ENCODE results near the gene SFMBT1.
A peak's percentile ranks its signal among the peaks of the same experiment; 100 is the strongest.

SFMBT1 gene, protein sequence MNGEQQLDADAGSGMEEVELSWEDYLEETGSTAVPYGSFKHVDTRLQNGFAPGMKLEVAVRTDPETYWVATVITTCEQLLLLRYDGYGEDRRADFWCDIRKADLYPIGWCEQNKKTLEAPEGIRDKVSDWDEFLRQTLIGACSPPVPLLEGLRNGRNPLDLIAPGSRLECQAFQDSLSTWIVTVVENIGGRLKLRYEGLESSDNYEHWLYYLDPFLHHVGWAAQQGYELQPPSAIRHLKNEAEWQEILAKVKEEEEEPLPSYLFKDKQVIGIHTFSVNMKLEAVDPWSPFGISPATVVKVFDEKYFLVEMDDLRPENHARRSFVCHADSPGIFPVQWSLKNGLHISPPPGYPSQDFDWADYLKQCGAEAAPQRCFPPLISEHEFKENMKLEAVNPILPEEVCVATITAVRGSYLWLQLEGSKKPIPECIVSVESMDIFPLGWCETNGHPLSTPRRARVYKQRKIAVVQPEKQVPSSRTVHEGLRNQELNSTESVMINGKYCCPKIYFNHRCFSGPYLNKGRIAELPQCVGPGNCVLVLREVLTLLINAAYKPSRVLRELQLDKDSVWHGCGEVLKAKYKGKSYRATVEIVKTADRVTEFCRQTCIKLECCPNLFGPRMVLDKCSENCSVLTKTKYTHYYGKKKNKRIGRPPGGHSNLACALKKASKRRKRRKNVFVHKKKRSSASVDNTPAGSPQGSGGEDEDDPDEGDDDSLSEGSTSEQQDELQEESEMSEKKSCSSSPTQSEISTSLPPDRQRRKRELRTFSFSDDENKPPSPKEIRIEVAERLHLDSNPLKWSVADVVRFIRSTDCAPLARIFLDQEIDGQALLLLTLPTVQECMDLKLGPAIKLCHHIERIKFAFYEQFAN

DNA sequence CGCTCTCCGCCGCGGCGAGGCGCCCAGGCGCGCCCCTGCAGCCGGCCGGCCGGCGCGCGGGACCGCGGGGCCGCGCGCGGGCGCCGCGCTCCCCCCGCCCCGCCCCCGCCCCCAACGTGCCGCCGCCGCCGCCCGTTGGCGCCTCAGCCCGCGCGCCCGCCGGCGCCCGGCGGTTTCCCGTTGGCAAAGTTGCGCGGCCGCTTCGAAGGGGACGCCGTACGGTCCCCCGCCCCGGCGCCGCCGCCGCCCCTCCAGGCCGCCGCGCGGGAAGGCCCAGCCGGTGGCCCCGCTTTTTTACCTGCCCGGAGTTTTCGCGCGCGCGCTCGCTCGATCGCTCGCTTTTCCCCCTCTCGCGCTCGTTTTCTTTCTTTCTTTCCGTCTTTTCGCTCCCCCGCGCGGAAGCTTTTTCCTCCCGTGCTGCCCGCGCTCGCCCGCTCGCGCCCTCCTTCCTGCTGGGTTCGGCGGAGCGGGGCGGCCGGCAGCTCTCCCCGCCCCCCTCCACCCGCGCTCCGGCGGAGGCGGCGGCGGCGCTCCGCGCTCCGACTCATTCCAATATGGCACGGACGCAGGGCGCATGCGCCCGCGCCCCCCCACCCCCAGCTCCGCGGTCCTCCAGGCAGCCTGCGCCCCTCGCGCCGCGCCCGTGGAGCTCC is at the start of gene SFMBT1:
TSS of gene SFMBT1 (minus strand) at position 556 of the 653 bp plus-strand sequence. CDS start 76,945 bp downstream, outside the sequence.
- DNase-seq (ENCODE audit: low read depth in 2 of 2): peak; percentile 53 to 80

DNA sequence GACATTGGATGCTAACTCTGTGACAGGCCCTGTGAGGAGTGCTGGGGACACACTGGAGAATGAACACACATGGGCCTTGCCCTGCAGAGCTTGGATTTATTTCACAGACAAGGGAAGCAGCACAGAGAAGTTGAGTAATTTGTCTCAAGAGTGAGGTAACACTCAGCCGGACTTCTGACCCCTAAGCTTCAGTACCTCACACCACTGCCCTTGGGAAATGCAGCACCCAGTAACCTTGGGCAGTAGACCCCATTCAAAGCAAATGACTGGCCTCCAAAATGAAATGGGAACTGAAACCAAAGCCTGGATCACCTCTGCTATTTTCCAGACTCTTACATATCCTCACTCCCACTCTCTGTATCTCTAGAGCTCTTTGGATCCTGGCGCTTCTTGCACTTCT is 47.1 kb upstream of the SFMBT1 start:
- no peak for DNase-seq (ENCODE audit: low read depth in 2 of 2)

DNA sequence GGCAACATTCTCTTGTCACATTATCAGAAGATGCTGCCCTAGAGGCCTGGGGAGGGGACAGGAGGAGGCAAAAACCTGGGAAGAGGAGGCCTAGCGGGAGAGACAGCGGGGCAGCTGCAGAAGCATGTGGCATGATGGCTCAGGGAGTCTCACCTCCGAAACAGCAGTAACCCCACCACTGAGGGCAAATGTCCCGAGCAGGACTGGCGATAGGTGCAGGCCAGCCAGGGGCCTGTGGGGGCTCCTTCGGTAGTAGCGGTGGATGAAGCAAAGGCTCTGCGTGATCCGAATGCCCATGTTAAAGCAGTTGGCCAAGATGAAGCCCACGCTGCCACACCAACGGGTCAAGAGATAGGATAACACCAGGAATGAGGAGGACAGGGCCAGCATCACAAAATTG is 46.3 kb upstream of the SFMBT1 start:
- DNase-seq (ENCODE audit: low read depth in 2 of 2): no peak

DNA sequence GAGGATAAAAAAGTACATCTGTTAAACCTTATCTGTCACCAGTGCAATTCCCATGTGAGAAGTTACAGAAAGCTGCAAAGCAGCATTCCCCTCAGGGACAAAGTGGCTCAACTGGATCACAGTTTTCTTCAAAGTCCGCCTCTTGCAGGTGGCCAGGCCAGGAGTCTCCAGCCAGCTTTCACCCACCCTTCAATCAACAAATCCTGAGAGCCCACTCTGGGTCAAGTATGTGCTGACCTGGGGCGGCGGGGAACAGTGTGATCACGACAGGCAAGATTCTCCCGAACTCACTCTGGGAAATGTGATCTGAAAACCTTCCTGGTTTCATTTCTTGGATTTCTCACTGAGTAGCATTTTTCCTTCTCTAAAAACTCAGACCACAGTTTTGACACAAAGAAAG is 45.1 kb upstream of the SFMBT1 start:
- no peak for DNase-seq (ENCODE audit: low read depth in 2 of 2)

DNA sequence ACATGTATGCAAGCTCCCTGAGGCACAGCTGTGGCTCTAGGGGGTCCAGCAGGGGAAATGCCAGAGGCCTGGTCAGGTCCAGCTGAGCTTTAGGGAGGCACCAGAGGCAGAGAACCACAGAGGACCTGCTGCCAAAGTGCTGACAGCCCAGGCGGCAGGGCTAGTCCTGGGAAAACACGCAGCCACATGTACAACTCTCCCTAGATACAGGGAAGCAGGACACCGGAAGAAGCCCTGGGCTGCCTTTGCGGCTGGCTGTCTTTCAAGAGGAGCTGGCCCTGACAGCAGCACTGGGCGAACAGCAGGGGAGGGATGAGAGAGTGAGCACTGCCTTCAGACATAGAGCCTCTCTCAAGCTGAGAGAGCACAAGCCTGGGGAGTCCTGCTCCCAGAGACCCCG is 43.6 kb upstream of the SFMBT1 start:
- DNase-seq (ENCODE audit: low read depth in 2 of 2): no peak

DNA sequence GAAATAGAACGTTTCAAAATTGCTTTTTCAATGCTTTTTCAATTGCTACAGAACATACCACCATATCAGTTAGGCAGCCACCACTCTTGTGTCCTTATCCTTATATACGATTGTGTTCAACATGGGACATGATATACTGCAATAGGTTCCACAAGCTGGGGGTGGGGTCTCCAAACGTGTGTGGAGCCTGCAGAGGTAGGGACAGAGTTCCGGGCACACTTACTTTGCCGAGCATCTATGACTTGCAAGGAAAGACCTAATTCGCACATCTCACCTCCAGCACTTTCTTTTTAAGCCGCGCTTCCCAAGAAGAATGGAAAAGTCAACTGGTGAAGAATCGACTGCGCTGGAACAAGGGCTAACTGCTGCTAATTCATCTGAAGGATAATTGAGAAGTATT is 39.6 kb upstream of the SFMBT1 start:
- DNase-seq (ENCODE audit: low read depth in 2 of 2): no peak

DNA sequence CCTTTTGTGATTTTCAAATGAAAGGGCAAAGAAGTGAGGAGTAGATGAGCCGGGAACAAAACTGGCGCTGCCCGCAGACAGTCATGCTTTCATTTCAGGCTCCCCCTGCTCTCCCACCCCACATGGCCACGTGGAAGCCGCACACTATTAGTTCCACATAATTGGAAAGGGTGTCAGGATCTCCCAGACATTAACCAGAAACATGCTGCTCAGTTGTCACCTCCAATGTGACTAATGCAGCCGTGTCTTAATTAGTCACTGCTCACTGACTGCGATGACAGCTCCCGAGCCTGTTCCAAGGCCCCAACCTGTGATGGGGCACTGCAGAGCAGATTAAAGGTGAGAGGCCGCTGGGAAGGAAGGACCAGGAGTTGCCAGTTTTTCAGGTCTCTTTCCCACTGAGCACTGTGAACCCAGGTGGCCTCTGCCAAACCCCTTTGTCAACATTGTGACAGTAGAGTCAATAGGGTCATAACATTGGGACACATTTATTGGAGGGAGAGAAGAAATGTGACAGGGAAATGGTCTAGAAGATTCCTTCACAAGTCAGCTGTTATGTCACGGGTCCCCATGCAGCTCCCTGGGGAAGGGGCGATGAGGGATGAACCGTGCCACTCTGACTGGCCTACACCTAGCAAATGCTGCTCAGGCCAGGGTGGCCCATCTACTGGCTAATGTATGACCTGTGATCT is 38.6 kb upstream of the SFMBT1 start:
- no peak for DNase-seq (ENCODE audit: low read depth in 2 of 2)

DNA sequence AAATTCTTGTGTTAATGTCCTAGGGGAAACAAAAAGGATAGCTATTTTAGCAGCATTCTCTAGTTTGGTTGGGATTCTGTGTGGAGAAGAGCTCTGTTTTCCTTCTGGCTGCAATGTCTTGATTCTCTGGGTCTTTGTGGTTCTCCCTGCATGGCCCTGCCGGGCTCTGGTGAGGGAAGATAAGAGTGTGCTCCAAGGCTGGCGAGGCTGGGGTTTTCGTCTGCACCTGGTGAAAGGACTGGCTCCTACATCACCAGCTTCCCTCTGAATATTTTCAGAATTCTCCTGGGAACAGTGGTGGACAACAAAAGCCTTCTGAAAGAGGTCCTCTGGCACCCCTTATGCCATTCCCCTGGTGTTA is 38.1 kb upstream of the SFMBT1 start:
- no peak for DNase-seq (ENCODE audit: low read depth in 2 of 2)

DNA sequence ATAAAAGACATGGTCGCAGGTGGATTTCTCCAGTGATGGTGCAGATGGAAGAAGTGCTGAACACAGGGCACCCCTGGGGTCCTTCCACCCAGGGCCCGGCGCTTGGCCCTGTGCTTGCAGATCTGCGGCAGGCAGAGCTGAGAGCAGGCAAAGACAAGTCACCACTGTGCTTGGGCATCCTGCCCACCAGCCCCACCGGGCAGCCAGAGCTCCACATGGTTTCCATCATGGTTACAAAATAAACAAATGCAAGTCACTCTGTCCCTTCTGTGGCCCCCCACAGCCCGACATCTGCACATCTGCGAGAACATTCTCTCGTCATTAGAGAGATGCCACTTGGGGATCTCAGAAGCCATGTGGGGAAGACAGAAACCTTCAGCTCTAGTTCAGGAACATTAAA is 37.6 kb upstream of the SFMBT1 start:
- DNase-seq (ENCODE audit: low read depth in 2 of 2): no peak

DNA sequence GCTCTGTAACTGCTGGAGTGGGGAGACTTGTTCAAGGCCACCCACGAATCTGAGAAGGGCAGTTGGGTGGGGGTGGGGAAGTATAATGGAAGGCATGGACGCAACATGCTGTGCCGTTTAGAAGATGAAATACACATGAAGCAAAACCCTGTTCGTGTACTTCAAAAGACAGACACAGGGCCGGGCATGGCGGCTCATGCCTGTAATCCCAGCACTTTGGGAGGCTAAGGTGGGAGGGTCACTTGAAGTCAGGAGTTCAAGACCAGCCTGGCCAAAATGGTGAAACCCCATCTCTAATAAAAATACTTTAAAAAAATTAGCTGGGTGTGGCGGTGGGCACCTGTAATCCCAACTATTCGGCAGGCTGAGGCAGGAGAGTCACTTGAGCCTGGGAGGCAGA is 36.9 kb upstream of the SFMBT1 start:
- no peak for DNase-seq (ENCODE audit: low read depth in 2 of 2)

DNA sequence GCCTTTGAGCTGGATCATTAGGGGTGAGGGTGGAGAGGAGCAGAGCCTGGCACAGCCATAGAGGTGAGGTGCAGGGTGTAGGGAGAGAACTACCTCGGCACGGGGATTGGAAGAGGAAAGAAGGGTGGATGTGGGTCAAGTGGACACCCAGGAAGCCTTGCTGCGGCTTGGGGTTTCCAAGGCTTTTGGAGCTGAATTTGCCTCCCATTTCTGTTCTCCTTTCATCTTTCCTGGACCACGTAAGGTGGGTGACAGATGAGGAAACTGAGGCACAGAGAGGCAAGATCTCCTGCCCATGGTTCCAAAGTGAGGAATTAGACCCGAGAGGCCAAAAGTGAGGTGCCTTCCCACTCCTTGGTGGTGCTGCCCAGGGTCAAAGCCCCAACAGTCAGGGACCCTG is 35.4 kb upstream of the SFMBT1 start:
- no peak for DNase-seq (ENCODE audit: low read depth in 2 of 2)

DNA sequence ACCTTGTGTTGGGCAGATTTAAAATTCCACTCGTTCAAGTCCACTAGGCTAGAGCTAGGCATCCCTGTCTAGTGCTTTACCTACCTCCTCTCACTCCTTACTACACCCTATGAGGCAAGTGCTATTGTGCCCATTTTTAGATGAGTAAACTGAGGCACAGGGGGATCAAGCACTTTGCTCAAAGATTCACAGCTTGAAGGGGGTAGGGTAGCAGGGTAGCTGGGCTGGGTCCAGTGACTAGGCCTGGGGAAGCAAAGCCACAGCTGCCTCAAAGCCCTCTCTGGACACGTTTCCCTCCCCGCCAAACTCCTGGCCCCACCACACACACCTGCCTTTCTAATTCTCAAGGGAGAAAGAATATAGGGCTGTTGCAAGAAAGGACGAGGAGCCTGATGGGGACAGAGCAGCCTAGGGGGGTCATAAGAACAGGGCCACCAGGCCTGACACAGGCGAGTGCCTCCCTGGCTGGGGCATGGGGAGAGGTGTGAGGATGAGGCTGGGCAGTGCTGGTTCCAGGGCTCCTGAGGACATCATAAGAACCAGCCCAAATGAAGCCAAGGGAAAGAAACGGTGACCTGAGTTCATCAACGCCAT is 34.8 kb upstream of the SFMBT1 start:
- DNase-seq (ENCODE audit: low read depth in 2 of 2): no peak

DNA sequence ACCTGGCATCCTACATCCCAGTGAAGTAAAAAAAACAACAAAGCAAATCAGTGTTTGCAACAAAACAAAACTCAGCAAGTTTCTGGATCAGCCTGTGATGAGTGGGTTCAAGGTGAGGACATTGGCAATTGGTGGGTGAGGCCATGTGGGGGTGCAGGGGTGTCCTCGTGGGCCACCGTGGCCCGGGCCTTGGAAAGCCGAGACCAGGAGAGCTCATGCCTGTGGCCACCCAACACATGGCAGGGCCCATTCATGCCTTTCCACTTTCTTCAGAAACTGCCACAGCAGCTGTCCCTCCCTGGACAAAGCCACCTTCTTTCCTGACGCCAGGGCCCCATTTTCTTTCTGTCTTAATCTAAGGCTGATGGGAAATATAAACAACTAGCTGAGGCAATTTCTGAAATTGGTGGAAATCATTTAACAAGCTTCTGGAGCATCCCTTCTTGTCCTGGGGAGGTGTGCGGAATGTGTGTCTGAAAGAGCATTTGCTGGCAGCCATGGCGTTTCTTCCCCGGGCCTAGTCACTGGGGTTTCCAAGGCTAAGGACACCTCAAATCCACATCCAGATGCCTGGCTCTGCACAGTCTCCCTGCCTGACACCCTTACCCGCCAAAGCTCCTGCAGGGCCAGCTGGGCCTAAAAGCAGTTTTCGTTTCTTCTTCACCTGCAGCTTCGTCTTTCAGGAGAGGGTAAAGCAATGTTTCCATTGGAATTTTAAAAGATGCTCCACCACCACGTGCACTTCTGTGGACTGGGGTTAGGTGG is 34.1 kb upstream of the SFMBT1 start:
- no peak for DNase-seq (ENCODE audit: low read depth in 2 of 2)

DNA sequence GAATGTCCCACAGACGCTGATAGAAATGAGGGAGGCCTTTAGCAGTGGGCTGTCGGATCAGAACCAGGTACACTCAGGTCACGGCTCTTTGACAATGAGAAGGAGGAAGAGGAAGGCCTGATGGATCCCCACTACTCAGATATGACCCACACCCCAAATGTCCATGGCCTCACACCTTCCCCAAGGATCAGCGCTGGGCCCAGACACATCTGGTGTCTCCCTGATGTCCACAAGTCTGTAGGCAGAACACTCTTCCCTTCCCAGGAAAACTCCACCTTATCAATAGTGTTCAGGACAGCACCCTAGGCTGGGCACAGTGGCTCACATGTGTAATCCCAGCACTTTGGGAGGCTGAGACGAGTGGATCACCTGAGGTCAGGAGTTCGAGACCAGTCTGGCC is 33.3 kb upstream of the SFMBT1 start:
- no peak for DNase-seq (ENCODE audit: low read depth in 2 of 2)

DNA sequence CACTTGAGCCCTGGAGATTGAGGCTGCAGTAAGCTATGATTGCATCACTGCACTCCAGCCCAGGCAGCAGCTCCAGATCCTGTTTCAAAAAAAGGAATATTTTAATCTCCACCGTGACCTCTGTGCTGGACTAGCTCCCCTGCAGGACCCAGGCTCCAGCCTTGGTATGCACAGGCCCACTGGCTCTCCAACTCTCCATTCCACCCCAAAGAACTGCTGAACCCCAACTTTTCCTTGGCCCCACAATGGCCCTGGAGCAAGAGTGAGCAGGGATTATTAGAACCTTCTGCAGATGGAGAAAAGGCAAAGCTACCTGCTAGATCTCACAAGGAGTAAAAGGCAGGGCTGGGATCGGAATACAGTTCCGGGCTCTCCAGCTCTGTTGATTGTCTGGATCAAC is 32.8 kb upstream of the SFMBT1 start:
- DNase-seq (ENCODE audit: low read depth in 2 of 2): no peak

DNA sequence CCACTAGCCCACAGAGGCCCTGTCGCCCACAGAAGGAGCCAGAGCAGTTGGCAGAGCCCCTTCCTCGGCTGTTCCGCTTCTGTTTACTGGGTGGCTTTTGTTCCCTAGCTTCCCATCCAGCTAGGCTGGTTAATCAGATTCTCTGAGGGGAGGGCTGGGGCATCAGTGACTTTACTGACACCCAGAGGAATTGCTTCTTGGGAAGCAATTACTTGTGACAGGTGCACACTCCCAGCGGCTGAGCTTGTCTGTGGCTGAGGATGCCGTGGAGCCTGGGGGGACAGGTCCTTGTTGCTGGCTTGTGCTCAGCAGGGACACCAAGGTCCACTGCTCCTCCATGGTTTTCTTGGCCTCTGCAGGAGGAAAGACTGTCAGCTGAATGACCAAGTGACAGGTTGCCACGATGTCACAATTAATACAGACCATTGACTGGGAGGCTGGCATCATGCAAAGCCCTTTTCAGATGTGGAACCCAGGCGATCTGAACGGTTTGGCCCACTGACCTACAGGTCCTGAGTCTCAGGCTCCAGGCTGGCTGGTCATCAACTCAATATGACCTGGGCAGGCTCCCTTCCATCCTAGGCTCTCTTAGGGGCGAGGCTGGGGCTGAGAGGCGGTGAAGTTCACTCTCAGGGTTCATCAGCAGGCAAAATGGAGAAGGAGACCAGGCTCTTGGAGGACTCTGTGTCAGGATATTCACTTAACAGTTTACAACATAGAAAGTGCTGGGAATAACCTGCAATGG is 31.8 kb upstream of the SFMBT1 start:
- no peak for DNase-seq (ENCODE audit: low read depth in 2 of 2)

DNA sequence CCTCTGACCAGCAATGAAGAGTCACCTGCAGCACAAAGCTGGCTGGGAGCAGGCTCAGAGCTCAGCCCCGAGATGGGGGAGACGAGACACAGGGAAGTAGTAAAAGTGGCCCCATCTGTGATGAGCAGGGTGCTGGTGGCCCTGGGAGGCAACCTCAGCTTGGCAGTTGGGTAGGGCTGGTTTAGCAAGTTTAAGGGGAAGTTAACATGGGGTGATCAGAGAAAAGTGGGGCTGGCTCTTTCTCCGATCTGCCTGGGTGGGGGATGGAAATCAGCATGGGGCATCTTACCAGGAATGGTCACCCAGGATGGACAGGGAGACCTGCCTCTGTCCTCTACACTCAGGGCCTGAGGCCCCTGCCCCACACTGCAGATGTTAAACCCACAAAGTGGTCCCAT is 29.9 kb upstream of the SFMBT1 start:
- DNase-seq (ENCODE audit: low read depth in 2 of 2): no peak

DNA sequence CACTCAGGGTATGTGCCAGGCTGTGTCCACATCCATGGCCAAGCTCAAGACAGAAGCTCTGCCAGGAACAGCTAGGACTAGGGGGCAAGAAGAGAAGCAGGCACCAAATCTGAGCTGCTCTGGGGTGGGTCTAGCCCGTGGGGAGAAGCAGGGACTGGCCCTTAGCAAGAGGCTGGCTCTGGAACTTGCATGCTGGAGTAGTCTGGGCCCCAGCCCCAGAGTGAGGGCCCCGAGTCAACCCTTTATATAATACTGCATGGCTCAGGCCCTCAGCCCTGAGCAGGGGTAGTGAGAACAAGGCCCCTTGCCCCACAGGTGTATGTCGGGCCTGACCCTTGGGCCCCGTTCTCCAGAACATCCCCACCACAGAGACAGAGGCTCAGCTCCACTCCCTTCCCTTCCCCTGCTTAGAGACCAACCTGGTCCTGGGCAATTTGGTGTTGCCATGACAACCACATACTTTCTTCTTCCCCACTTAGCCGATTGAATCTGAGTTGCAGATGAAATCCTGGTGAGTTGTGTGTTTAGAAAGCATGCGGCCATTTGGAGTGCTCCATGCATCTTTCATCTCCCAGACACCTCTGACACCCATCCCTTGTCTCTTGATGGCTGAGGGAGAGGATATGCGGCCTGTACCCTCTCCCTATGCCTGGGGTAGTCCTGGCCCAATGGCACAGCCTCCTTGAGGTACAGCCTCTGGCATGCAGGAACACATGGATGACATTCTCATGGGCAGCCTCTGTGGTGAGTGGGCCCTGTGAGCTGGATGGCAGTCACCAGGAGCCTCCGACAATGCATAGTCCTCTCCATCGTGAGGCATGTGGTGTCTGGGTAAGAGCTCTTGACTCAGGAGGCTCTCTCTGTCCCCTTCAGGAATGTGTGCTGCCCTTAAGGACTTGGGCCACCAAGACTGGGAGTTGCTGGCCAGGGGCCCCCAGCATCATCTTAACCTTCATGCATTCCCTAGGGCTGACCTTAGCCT is 29.2 kb upstream of the SFMBT1 start:
- no peak for DNase-seq (ENCODE audit: low read depth in 2 of 2)

DNA sequence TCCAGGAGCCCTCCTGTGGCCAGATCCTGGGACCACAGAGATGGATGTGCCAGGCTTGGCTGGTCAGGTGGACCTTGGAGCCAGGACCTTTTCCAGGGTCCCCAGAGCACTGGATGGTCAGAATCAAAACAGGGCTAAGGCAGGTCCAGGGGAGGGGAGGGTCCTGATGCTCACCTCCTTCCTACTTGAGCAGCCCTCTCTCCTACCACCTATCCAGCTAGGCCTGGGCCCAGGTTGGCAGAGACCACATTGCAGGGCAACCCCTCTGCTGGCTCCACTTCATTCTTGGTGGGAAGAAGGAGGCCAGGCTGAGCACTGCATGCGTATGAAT is 28.5 kb upstream of the SFMBT1 start:
- DNase-seq (ENCODE audit: low read depth in 2 of 2): no peak

Data from stimulated activated CD8-positive, alpha-beta memory T cell treated with anti-CD3 and anti-CD28 coated beads, Interleukin-7, amount 100 ng/mL, for 4 hours (primary cell).